ENCODE results near the gene MAPKAP1.

DNA sequence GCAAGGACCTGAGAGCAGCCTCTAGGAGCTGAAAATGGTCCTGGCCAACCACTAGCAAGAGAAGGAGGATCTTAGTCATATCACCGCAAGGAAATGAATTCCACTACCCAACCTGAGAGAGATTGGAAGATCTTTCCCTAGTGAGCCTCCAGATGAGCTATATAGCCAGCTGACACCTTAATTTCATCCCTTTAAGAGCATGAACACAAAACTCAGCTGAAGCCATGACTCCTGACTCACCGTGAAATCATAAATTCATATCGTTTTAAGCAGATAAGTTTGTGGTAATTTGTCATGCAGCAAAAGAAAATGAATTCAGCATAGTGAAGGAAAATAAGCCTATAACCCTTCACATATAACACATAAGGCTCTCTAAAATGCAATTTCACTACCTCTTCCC lies 23.5 kb downstream of the MAPKAP1 start:
- TF ChIP-seq POLR2A (IDR thresholded peaks at IDR 0.05; ENCODE audit: low read depth, low read length) (no peak), POLR2AphosphoS5 (IDR thresholded peaks at IDR 0.05; ENCODE audit: low read depth, low read length) (no peak)
